ENCODE data around the gene OR8I2.
"Not testable (repeated sequence)": the region's sequence is repeated elsewhere in the genome, so short reads cannot be mapped to it uniquely, and the experiment has no call there.

The OR8I2 gene

DNA sequence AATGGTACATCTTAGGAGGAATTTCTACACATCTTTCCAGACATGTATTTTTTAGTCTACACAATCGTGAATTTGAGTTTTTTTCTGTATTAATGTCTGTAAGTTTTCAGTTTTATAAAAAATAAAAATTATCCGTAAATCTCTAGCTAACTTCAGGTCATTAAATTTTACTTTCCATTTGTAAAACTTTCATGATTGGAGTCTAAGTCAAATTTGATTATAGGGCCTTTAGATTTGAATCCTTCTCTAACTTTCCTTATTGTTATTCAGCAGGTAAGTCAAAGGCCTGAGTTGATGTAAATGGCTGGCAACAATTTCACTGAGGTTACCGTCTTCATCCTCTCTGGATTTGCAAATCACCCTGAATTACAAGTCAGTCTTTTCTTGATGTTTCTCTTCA, at the start of gene OR8I2:
TSS of gene OR8I2 (plus strand) at position 301 of the 400 bp plus-strand sequence. CDS start at position 301, 0 bp downstream.
- no peak for DNase-seq

DNA sequence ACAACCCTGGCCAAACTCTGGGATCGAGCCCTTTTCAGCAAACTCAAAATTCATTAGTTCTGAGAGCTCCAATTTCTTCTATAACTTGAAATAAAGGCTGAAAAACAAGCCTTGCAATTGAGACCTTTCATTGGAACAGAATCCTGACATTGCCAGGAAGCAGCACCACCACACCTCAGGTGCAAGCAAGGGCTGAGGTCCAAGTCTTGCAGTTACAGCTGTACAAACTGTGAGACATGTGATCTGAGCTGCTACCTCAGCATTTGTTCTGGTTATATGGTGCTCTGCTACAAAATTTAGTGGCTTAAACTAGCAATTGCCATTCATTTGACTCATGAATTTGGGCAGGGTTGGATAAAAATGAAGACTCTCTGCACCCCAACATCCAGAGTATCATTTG, 47.6 kb upstream of the OR8I2 start:
- no peak for DNase-seq

DNA sequence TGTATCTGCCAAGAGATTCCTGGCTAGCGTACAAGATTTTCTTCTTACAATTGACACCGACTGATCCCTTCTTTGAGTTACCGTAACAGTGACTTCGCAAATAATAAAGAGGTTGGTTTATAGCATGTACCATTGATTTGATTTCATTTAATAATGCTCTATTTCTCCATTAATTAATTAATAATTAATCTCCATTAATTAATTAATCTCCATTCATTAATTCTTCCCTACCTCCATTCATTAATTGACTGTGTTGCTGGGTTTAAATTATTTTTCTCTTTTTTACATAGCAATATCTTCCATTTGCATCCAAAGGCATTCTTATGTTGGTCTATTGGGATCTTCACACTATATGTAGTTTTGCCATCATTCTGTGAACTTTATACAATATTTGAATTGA, 44.6 kb upstream of the OR8I2 start:
- DNase-seq: no peak

DNA sequence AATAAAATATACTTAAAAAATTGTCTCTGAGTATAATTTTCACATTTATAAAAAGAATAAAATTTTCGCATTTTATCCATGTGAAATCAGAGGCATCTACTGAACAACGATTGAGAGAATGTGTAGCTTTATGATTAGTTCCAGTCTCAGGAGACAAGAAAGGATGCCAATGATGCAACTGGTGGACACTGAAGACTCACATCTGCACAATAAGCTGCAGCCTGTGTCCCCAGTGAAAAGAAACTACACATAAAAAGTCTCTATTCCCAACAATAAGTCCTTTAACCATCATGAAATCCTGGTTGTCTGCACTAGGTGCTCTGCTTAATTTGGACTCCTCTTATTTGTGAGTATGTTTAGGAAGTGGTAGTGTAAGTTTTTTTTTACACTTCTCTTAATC, 43.6 kb upstream of the OR8I2 start:
- DNase-seq: no peak

DNA sequence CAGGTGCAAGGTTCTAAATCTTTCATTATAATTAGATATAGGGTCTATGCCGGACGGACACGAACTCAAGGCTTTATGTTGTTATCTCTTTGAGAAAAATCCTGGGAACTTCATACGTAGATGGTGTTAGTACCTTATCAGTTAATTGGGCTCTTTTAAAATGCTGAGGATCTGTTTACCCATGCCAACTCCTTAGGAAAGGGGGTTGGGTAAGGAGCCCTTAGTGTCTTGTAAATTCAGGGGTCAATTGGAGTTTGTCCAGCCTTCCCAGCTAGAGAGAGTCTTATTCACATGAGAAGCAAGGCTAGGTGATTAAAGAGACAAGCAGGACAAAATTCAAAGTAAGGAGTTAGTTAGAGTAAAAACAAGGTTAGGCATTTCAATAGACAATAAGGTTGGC, 36.7 kb upstream of the OR8I2 start:
- DNase-seq: not testable (repeated sequence)

DNA sequence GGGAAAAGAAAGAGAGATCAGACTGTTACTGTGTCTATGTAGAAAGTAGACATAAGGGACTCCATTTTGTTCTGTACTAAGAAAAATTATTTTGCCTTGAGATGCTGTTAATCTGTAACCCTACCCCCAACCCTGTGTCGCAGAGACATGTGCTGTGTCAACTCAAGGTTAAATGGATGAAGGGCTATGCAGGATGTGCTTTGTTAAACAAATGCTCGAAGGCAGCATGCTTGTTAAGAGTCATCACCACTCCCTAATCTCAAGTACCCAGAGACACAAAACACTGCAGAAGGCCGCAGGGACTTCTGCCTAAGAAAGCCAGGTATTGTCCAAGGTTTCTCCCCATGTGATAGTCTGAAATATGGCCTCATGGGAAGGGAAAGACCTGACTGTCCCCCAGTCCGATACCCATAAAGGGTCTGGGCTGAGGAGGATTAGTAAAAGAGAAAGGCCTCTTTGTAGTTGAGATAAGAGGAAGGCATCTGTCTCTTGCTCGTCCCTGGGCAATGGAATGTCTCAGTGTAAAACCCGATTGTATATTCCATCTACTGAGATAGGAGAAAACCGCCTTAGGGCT, 35.4 kb upstream of the OR8I2 start:
- not testable (repeated sequence) for DNase-seq

DNA sequence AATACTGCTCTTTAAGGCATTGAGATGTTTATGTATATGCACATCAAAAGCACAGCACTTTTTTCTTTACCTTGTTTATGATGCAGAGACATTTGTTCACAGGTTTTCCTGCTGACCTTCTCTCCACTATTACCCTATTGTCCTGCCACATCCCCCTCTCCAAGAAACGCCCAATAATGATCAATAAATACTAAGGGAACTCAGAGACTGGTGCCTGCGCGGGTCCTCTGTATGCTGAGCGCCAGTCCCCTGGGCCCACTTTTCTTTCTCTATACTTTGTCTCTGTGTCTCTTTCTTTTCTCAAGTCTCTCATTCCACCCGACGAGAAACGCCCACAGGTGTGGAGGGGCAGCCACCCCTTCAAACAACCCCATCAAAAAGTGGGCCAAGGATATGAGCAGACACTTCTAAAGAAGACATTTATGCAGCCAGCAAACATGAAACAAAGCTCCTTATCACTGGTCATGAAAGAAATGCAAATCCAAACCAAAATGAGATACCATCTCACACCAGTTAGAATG, 34.8 kb upstream of the OR8I2 start:
- not testable (repeated sequence) for DNase-seq

DNA sequence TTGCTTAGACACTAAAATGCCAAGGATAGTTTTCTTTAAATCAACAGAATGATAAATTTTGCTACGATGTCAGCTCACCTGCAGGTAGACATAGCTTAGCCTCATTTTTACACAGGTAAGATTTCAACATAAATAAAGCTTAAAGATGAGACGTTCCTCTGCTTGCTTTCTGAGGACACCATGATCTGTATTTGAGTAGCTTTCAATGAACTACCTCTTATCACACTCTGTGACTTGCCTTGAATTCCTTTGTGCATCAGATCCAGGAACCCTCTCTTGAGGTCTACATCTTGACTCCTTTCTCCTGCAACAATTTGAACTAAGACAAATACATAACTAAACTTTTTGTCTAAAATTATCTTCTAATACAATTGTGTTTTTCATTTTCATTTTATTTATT, 26.1 kb upstream of the OR8I2 start:
- no peak for DNase-seq

DNA sequence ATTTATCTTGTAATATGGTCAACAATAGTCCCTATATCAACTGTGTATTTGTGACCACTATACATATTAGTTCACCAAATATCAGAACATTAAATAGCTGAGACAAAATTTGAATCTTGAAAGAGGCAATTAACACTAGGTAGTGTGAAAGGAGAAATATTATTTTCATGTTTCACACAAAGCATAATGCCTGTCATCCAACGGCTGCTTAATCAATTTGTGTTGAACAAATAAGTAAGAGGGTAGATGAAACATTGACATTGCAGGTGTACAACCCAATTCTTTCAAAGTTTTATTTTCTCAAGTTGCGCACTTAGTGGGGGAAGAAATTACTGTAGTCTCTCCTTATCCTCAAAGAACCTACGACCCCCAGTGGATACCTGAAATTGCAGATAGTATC, 3.4 kb upstream of the OR8I2 start:
- no peak for DNase-seq

DNA sequence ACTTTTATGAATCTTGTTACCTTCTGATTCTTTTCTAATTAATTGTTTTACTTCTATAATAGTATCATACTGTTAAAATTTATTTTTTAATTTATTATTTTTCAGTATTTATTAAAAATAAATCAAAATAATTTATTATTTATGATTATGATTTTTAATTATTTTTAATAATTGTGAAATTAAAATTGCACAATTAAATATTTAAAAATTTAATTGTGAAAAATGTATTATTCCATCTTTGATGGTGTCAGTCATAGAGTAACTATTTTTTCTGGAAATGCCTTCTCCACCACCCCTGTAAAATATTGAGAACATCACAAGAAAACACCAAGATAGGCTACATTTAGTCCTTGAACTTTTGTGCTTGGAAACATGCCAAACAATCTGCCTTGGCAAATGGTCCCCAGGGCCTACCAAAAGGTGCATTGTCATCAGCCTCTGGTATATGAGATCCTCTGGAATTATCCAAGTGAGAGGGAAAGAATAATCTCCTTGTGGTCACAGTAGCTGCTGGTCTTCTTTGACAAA, 10.2 kb downstream of the OR8I2 start, which contains the start of gene OR8H2:
TSS of gene OR8H2 (plus strand) at position 478 of the 528 bp plus-strand sequence. CDS start 1,356 bp downstream, outside the sequence.
- DNase-seq: no peak

DNA sequence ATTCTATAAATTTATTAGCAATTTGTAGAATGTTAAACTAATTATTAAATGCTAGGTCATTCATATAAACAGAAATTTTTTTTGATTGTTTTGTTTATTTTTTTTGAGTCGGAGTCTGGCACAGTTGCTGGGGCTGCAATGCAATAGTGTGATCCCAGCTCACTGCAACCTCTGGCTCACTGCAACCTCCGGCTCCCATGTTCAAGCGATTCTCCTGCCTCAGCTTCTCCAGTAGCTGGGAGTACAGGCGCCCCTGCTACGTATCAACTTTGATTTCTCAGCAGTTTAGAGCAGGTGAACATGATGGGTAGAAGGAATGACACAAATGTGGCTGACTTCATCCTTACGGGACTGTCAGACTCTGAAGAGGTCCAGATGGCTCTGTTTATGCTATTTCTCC, 29.0 kb downstream of the OR8I2 start, which contains the start of gene OR8H3:
TSS of gene OR8H3 (plus strand) at position 301 of the 400 bp plus-strand sequence. CDS start at position 301, 0 bp downstream.
- DNase-seq: no peak

DNA sequence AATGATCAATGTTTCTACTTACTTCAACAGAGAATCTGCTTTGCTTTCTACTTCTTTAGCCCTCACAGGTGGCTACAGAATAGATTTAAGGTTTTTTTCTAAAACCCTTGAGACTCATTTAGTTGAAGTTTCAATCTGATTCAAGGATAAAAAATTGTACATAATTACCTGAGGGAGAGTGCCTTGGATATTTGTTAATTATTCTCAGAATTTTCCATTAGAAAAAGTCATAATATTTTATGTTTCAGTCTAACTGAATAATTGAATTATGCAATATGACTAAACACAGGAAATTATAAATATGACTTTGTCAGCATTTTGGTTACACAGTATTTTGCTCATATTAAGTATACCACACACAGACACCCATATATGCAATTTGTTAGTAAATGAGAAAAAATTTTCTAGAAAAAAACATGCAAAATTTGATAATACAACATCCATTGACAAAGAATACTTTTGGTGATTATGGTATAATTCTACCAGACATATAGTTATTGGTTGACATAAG, 47.1 kb downstream of the OR8I2 start, which contains the start of gene OR8J3:
TSS of gene OR8J3 (minus strand) at position 51 of the 511 bp plus-strand sequence. CDS start 2,483 bp downstream, outside the sequence.
- DNase-seq: no peak

DNA sequence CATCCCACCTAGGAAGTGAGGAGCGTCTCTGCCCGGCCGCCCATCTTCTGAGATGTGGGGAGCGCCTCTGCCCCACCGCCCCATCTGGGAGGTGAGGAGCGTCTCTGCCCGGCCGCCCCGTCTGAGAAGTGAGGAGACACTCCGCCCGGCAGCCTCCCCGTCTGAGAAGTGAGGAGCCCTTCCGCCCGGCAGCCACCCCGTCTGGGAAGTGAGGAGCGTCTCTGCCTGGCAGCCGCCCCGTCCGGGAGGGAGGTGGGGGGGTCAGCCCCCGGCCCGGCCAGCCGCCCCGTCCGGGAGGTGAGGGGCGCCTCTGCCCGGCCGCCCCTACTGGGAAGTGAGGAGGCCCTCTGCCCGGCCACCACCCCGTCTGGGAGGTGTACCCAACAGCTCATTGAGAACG, 50.6 kb downstream of the OR8I2 start:
- not testable (repeated sequence) for DNase-seq
